HG03457 (cell line): ENCODE data around the gene INPP5E.

Source experiments
- ATAC-seq: cut with Tn5 transposase; IDR thresholded peaks from one replicate; pipeline ENCODE4 v1.9.1; 2021; ENCODE audit warnings: moderate number of reproducible peaks; ENCODE audit not compliant: unreplicated experiment

Gene INPP5E

GRCh38 chr9:136391737-136392537 lies 47.7 kb downstream of the INPP5E start:
- ATAC-seq, result no peak

GRCh38 chr9:136389396-136389795 lies 50.2 kb downstream of the INPP5E start:
- ATAC-seq, result no peak

GRCh38 chr9:136387217-136387616 lies 52.4 kb downstream of the INPP5E start:
- no peak for ATAC-seq

- no peak for ATAC-seq
Measured at GRCh38 chr9:136386018-136386417, 53.6 kb downstream of the INPP5E start.

GRCh38 chr9:136385015-136385414 lies 54.6 kb downstream of the INPP5E start:
- ATAC-seq, result no peak

- ATAC-seq, result no peak
Measured at GRCh38 chr9:136383436-136383835, 56.2 kb downstream of the INPP5E start.

GRCh38 chr9:136381966-136382513 lies 57.6 kb downstream of the INPP5E start:
- ATAC-seq, result no peak

GRCh38 chr9:136381311-136381710 lies 58.3 kb downstream of the INPP5E start:
- ATAC-seq, result no peak

GRCh38 chr9:136380381-136380780 lies 59.3 kb downstream of the INPP5E start:
- no peak for ATAC-seq

- no peak for ATAC-seq
Measured at GRCh38 chr9:136379891-136380290, 59.8 kb downstream of the INPP5E start.

GRCh38 chr9:136379401-136379800 lies 60.2 kb downstream of the INPP5E start:
- no peak for ATAC-seq

GRCh38 chr9:136379003-136379287 lies 60.7 kb downstream of the INPP5E start:
- no peak for ATAC-seq
